Adrenal gland (tissue), 5 donors: Measurements from ENCODE around the gene ACTL6B.

ENCODE experiments used
- POLR2A ChIP-seq, 2 donors: fragments of 450-650 bp; IDR thresholded peaks; one replicate each; pipeline ENCODE4 v1.6.1; 2017; ENCODE audit warnings: antibody characterized with exemption in 2 of 2, mild to moderate bottlenecking in 2 of 2, moderate library complexity in 1 of 2
- TF ChIP-seq, protein P1 (sequence below), 6 experiments: fragments of 450-650 bp in 4 of 6; fragments of 200-600 bp in 2 of 6; sonication (generic) in 1 of 6; IDR thresholded peaks; 1 replicate in 5 of 6; 2 replicates in 1 of 6; pipeline versions ENCODE4 v1.5.1 to v1.8.0; 2016 to 2021; ENCODE audit warnings: antibody characterized with exemption in 6 of 6, mild to moderate bottlenecking in 2 of 6, moderate library complexity in 1 of 6
- donor health status: DM: no; HTN: no; CAD: no.

DNA sequence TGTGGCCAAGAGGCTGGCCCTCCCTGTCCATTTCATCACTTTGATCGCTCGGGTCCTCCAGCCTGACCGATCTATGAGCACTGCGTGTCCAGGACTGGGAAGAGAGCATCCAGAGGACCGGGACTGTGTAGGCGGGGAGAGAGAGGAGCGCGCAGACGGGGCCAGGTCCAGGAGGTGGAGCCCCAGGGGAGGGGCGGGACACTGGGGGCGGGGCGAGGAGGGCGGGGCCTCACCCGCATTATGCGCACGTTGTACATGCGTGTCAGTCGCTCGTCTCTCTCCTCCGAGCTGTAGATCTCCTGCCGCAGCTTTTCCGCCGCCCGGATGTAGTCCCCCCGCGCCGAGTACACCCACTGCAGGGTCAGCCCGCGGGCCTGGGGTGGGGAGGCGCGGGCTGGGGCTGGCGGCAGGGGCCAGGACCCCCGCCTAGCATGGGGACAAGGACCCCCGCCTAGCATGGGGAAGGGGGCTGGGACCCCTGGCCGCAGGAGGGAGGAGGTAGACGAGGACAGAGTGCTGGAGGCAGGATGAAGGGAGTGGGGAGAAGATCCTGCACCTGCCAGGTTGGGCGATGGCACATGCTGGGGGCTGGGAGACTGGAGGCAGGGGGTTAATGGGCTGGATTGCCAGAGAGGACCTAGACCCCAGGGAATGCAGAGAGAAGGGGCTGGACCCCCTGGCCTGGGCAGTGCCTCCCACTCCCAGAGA, 29.6 kb downstream of the ACTL6B start:
- TF ChIP-seq, protein P1, sequence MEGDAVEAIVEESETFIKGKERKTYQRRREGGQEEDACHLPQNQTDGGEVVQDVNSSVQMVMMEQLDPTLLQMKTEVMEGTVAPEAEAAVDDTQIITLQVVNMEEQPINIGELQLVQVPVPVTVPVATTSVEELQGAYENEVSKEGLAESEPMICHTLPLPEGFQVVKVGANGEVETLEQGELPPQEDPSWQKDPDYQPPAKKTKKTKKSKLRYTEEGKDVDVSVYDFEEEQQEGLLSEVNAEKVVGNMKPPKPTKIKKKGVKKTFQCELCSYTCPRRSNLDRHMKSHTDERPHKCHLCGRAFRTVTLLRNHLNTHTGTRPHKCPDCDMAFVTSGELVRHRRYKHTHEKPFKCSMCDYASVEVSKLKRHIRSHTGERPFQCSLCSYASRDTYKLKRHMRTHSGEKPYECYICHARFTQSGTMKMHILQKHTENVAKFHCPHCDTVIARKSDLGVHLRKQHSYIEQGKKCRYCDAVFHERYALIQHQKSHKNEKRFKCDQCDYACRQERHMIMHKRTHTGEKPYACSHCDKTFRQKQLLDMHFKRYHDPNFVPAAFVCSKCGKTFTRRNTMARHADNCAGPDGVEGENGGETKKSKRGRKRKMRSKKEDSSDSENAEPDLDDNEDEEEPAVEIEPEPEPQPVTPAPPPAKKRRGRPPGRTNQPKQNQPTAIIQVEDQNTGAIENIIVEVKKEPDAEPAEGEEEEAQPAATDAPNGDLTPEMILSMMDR (IDR thresholded peaks at IDR 0.05) = no peak
- TF ChIP-seq POLR2A (IDR thresholded peaks at IDR 0.05) = peak in 1 of 2 donors; percentile 25
